Adrenal gland (tissue), 12 donors: ENCODE measurements around the gene TSHZ2. TPM values are rescaled to one million over a fixed set of nuclear protein-coding genes. Genes with fewer than 3 reads are reported as not detected.
"Not testable (repeated sequence)": the region's sequence is repeated elsewhere in the genome, so short reads cannot be mapped to it uniquely, and the experiment has no call there.

Experiments used
- DNase-seq, 7 donors: peaks; one replicate each; pipeline ENCODE4 v3.0.0-alpha.2; 2019 to 2020
- H3K27ac ChIP-seq, 5 donors: fragments of 200-600 bp; sonication (generic) in 4 of 5; 1 replicate in 3 of 5; 2 replicates in 2 of 5; pipeline versions ENCODE4 v1.5.1 to v1.8.0; 2016 to 2020; ENCODE audit warnings: mild to moderate bottlenecking in 1 of 5
- H3K27me3 ChIP-seq: fragments of 200-600 bp; 2 replicates; pipeline ENCODE4 v1.8.0; 2021
- H3K36me3 ChIP-seq, 2 donors: fragments of 200-600 bp; replicated peaks in 1 of 2; 1 replicate in 1 of 2; 2 replicates in 1 of 2; pipeline versions ENCODE4 v1.5.1 to v1.8.0; 2018 to 2022
- H3K4me1 ChIP-seq, 2 donors: fragments of 200-600 bp; replicated peaks in 1 of 2; 1 replicate in 1 of 2; 2 replicates in 1 of 2; pipeline versions ENCODE4 v1.5.1 to v1.8.0; 2018 to 2021
- H3K4me3 ChIP-seq, 4 donors: fragments of 200-600 bp; sonication (generic) in 3 of 4; one replicate each; pipeline ENCODE4 v1.5.1; 2016 to 2018
- H3K9me3 ChIP-seq, 3 donors: fragments of 200-600 bp; sonication (generic) in 1 of 3; replicated peaks in 1 of 3; 1 replicate in 2 of 3; 2 replicates in 1 of 3; pipeline versions ENCODE4 v1.5.1 to v1.8.0; 2016 to 2021
- POLR2A ChIP-seq, 2 donors: fragments of 450-650 bp; IDR thresholded peaks; one replicate each; pipeline ENCODE4 v1.6.1; 2017; ENCODE audit warnings: antibody characterized with exemption in 2 of 2, mild to moderate bottlenecking in 2 of 2, moderate library complexity in 1 of 2
- WGBS, 4 donors: extraction: QIAGEN DNeasy Blood & Tissue Kit in 2 of 4; methylation state at CpG; one replicate each; pipeline versions ENCODE4 v1.1.5 to v1.1.7; 2013 to 2017; 5-methylcytosine and 5-hydroxymethylcytosine counted together
- intact Hi-C, 2 donors: fragments of 100-400 bp; cut with DNase I; formaldehyde crosslinking; loops; one replicate each; pipeline versions ENCODE4 v1.14.1 to v1.15.0; 2022 to 2023
- polyA plus RNA-seq, 3 donors: library from polyadenylated mRNA; stranded (reverse); fragments of 200-250 nt in 2 of 3; fragments of 350-450 nt in 1 of 3; fragmentation: Illumina TruSeq in 1 of 3; extraction: RNeasy Lipid Tissue Mini Kit (QIAGEN cat#74804) in 1 of 3; gene quantifications; one replicate each; pipeline ENCODE4 v1.2.3, GENCODE V29; 2013 to 2014
- total RNA-seq, 9 donors: library from RNA; depleted of rRNA in 4 of 9; stranded (reverse); fragments of >200 nt in 4 of 9; fragments of 120-200 nt in 1 of 9; fragmentation: NEBNext Ultra II Directional in 1 of 9; extraction: Animal tissue kit (Norgen Biotek cat#: 25700) in 1 of 9; gene quantifications; one replicate each; pipeline versions ENCODE4 v1.1.0 to v1.2.4, GENCODE V29; 2013 to 2023
- TF ChIP-seq, protein P1 (sequence below), 6 experiments: fragments of 450-650 bp in 4 of 6; fragments of 200-600 bp in 2 of 6; sonication (generic) in 1 of 6; IDR thresholded peaks; 1 replicate in 5 of 6; 2 replicates in 1 of 6; pipeline versions ENCODE4 v1.5.1 to v1.8.0; 2016 to 2021; ENCODE audit warnings: antibody characterized with exemption in 6 of 6, mild to moderate bottlenecking in 2 of 6, moderate library complexity in 1 of 6
- donor health status: healthy with polysubstance abuse.
- donor health status: Bipolar disorder and iron deficiency.
- donor health status: DM: yes; HTN: yes; CAD: no.
- donor health status: DM: no; HTN: no; CAD: no.
- donor health status: DM: no; HTN: no; CAD: no.
- donor health status: DM: yes; HTN: yes; CAD: no.

The TSHZ2 gene
- total and polyA plus RNA-seq, 12 donors = 20.5 to 87.1 (median 52.4) TPM

DNA sequence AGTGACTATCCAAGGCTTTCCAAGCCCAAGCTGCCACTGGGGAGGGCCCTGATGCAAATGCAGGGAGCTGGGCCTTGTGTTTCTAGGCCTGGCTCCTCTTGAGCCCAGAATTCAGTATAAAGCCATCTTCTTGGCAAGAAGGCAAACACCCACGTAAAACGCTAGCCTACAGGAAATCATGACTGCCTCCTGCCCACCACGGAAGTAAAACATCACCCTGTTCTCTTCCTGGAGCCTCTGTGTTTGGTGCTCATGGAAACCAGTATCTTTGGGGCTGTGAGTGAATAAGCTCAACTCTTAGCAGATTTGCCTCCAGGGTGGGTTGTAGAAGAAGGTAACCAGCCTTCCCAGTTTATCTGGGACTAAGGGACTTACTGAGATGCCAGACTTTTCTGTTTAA lies 350.5 kb downstream of the TSHZ2 start:
- H3K4me1 ChIP-seq = no peaks in the 10 kb centered on the region
- no peaks in the 10 kb centered on the region for H3K36me3 ChIP-seq
- DNase-seq = no peak
- no peak overlapping the region for H3K27ac ChIP-seq
- no peak for TF ChIP-seq POLR2A (IDR thresholded peaks at IDR 0.05)
- TF ChIP-seq, protein P1, sequence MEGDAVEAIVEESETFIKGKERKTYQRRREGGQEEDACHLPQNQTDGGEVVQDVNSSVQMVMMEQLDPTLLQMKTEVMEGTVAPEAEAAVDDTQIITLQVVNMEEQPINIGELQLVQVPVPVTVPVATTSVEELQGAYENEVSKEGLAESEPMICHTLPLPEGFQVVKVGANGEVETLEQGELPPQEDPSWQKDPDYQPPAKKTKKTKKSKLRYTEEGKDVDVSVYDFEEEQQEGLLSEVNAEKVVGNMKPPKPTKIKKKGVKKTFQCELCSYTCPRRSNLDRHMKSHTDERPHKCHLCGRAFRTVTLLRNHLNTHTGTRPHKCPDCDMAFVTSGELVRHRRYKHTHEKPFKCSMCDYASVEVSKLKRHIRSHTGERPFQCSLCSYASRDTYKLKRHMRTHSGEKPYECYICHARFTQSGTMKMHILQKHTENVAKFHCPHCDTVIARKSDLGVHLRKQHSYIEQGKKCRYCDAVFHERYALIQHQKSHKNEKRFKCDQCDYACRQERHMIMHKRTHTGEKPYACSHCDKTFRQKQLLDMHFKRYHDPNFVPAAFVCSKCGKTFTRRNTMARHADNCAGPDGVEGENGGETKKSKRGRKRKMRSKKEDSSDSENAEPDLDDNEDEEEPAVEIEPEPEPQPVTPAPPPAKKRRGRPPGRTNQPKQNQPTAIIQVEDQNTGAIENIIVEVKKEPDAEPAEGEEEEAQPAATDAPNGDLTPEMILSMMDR (IDR thresholded peaks at IDR 0.05) = no peak
- intact Hi-C loops = no loop called here
- H3K4me3 ChIP-seq = no peak overlapping the region
- WGBS, 4 donors = 67 to 82% (median 78%) methylated on average over 3 of the region's 3 CpGs
- H3K9me3 ChIP-seq = no peaks in the 10 kb centered on the region
- no peaks in the 10 kb centered on the region for H3K27me3 ChIP-seq

DNA sequence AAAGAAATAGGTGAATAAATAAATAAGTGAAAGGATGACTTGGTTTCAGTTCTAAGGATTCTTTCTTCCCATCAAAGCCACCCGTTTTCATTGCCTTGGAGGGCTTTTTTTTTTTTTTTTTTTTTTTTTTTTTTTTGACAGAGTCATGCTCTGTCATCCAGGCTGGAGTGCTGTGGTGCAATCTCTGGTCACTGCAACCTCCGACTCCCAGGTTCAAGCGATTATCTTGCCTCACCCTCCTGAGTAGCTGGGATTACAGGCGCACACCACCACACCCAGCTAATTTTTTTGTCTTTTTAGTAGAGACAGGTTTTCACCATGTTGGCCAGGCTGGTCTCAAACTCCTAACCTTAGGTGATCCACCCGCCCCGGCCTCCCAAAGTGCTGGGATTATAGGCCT lies 351.3 kb downstream of the TSHZ2 start:
- H3K27me3 ChIP-seq, H3K9me3 ChIP-seq, intact Hi-C loops, DNase-seq, H3K4me3 ChIP-seq, H3K4me1 ChIP-seq, H3K27ac ChIP-seq, H3K36me3 ChIP-seq: not testable (repeated sequence)
- 82 to 94% (median 91%) methylated on average over 6 of the region's 6 CpGs for WGBS, 4 donors

DNA sequence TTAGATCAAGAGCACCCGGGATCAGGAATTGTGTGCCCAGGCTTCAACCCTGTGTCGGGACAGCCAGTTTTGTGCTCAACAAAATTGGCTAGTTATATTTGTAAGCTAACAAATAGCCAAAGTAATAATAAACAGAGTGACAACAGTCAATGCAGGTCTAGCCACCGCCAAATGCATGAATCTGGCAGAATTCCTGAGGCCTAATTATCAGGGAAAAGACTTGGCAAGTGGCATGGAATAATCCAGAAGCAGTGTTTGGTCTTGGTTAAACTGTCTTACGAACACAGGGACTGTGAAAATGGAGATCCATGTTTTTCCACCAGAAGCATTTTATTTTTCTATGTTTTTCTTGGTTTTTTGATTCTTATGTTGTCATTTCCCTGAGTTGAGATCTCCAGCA lies 352.7 kb downstream of the TSHZ2 start:
- Histone ChIP-seq H3K9me3 (no peaks in the 10 kb centered on the region), H3K4me1 (no peaks in the 10 kb centered on the region), H3K27ac (no peak overlapping the region), H3K27me3 (no peaks in the 10 kb centered on the region), H3K36me3 (no peaks in the 10 kb centered on the region), H3K4me3 (no peak overlapping the region)
- WGBS, 4 donors = 87 to 92% (median 89%) methylated on average over 4 of the region's 4 CpGs
- intact Hi-C loops = no loop called here
- no peak for DNase-seq
- TF ChIP-seq, protein P1 (IDR thresholded peaks at IDR 0.05) = no peak
- no peak for TF ChIP-seq POLR2A (IDR thresholded peaks at IDR 0.05)

DNA sequence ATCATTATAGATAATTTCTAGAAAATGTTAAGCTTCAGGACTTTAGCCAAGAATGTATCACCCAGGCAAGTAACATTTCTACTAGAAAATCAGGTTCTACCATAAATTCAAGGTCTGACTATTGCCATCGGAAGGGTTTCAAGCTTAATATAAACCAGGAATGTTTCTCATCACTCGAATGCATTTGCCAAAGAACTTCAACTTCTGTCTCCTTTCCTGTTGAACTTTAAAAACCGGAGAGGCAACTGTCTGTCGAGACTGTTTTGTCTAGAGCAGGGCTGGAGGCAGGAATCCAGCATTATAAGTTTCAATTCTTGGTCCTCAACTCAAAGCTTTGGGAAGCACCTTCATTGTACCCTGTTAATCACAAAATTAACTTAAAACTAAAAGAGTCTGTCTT lies 356.8 kb downstream of the TSHZ2 start:
- Histone ChIP-seq H3K4me1 (peaks cover 0 to 15% of the 10 kb centered on the region in 2 donors), H3K9me3 (no peaks in the 10 kb centered on the region), H3K4me3 (no peak overlapping the region), H3K27me3 (no peaks in the 10 kb centered on the region), H3K36me3 (no peaks in the 10 kb centered on the region), H3K27ac (no peak overlapping the region)
- 61 to 71% (median 64%) methylated on average over 4 of the region's 4 CpGs for WGBS, 4 donors
- intact Hi-C loops = no loop called here
- DNase-seq = no peak
- TF ChIP-seq POLR2A (IDR thresholded peaks at IDR 0.05) = no peak
- TF ChIP-seq, protein P1 (IDR thresholded peaks at IDR 0.05) = no peak

DNA sequence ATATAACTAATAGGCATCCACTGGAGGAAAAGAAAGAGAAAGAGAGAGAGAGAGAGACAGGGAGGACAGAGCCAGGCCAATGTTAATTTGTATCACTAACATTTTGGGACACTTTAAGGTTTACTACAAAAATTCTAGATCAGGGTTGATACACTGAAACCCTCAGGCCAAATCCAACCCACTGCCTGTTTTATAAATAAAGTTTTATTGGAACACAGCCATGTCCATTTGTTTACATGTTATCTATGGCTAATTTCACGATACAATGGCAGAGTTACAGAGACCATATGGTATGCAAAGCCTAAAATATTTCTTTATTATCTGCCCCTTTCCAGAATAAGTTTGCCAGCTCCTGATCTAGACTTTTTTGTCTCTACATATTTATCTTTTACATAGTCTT lies 357.6 kb downstream of the TSHZ2 start:
- TF ChIP-seq, protein P1 (IDR thresholded peaks at IDR 0.05) = no peak
- no peak for TF ChIP-seq POLR2A (IDR thresholded peaks at IDR 0.05)
- intact Hi-C loops = no loop called here
- no peak overlapping the region for H3K4me3 ChIP-seq
- peaks cover 0 to 15% of the 10 kb centered on the region in 2 donors for H3K4me1 ChIP-seq
- H3K27me3 ChIP-seq = no peaks in the 10 kb centered on the region
- H3K36me3 ChIP-seq = no peaks in the 10 kb centered on the region
- H3K27ac ChIP-seq = no peak overlapping the region
- no peaks in the 10 kb centered on the region for H3K9me3 ChIP-seq
- WGBS, 4 donors = 80 to 88% (median 86%) methylated on average over 1 of the region's 1 CpG
- no peak for DNase-seq
